GM23338 (cell line): ENCODE measurements around the gene MED12L. TPM values are rescaled to one million over a fixed set of nuclear protein-coding genes. Genes with fewer than 3 reads are reported as not detected.
"Not testable (repeated sequence)": the region's sequence is repeated elsewhere in the genome, so short reads cannot be mapped to it uniquely, and the experiment has no call there.

Experiments used
- ATAC-seq: fragments of 200-7000 bp; cut with Tn5 transposase; 3 replicates; pipeline ENCODE4 v1.9.1; 2020
- DNase-seq: peaks from one replicate; pipeline ENCODE4 v3.0.0-alpha.2; 2015; ENCODE audit warnings: low spot score
- H2AFZ ChIP-seq: fragments of 200-600 bp; sonication (generic); 2 replicates; pipeline ENCODE4 v1.8.0; 2016; ENCODE audit warnings: antibody characterized with exemption, mild to moderate bottlenecking, moderate library complexity
- H3F3A ChIP-seq: fragments of 200-600 bp; sonication (generic); replicated peaks from 2 replicates; pipeline ENCODE4 v1.8.0; 2017; ENCODE audit warnings: antibody characterized with exemption, mixed run types, low read depth
- H3K27ac ChIP-seq: fragments of 200-600 bp; sonication (generic); 2 replicates; pipeline ENCODE4 v1.6.1; 2016; ENCODE audit warnings: low read depth
- H3K27me3 ChIP-seq: fragments of 200-600 bp; sonication (generic); 2 replicates; pipeline ENCODE4 v1.8.0; 2016; ENCODE audit warnings: mild to moderate bottlenecking, mixed run types, moderate library complexity; ENCODE audit not compliant: insufficient read depth
- H3K36me3 ChIP-seq: fragments of 200-600 bp; sonication (generic); 2 replicates; pipeline ENCODE4 v1.8.0; 2016; ENCODE audit warnings: mild to moderate bottlenecking; ENCODE audit not compliant: insufficient read depth
- H3K4me1 ChIP-seq: fragments of 200-600 bp; sonication (generic); 2 replicates; pipeline ENCODE4 v1.8.0; 2016; ENCODE audit warnings: mild to moderate bottlenecking, moderate library complexity; ENCODE audit not compliant: insufficient read depth
- H3K4me2 ChIP-seq: fragments of 200-600 bp; sonication (generic); 2 replicates; pipeline ENCODE4 v1.7.1; 2017; ENCODE audit warnings: mixed run types
- H3K4me3 ChIP-seq: fragments of 200-600 bp; sonication (generic); 2 replicates; pipeline ENCODE4 v1.6.1; 2016; ENCODE audit warnings: mixed run types
- H3K79me2 ChIP-seq: fragments of 200-600 bp; sonication (generic); replicated peaks from 2 replicates; pipeline ENCODE4 v1.8.0; 2017; ENCODE audit warnings: mild to moderate bottlenecking; ENCODE audit not compliant: insufficient read depth
- H3K9me2 ChIP-seq: fragments of 200-600 bp; sonication (generic); 2 replicates; pipeline ENCODE4 v1.8.0; 2017; ENCODE audit not compliant: insufficient read depth
- H4K20me1 ChIP-seq: fragments of 200-600 bp; sonication (generic); replicated peaks from 2 replicates; pipeline ENCODE4 v1.8.0; 2017; ENCODE audit warnings: mild to moderate bottlenecking; ENCODE audit not compliant: insufficient read depth
- H3K27ac Mint-ChIP-seq: 2 replicates; pipeline ENCODE4 v1.8.0; 2020; ENCODE audit warnings: inconsistent platforms, mild to moderate bottlenecking, moderate library complexity, mixed read lengths
- H3K27me3 Mint-ChIP-seq: 3 replicates; pipeline ENCODE4 v1.8.0; 2022; ENCODE audit warnings: low read depth, mild to moderate bottlenecking, moderate library complexity, mixed read lengths, inconsistent platforms; ENCODE audit not compliant: insufficient read depth, poor library complexity
- H3K36me3 Mint-ChIP-seq: 3 replicates; pipeline ENCODE4 v1.8.0; 2021; ENCODE audit warnings: low read depth, mild to moderate bottlenecking, inconsistent platforms, moderate library complexity, mixed read lengths
- H3K4me1 Mint-ChIP-seq: 3 replicates; pipeline ENCODE4 v1.8.0; 2020; ENCODE audit warnings: mild to moderate bottlenecking, inconsistent platforms, mixed read lengths
- H3K4me3 Mint-ChIP-seq: 3 replicates; pipeline ENCODE4 v1.8.0; 2021; ENCODE audit warnings: moderate library complexity, mild to moderate bottlenecking, inconsistent platforms, mixed read lengths
- H3K9me3 Mint-ChIP-seq: 3 replicates; pipeline ENCODE4 v1.8.0; 2020; ENCODE audit warnings: moderate library complexity, mild to moderate bottlenecking, inconsistent platforms, mixed read lengths
- CREB1 ChIP-seq: fragments of 250-450 bp; sonication (Bioruptor Pico); IDR thresholded peaks from 2 replicates; pipeline ENCODE4 v1.5.0; 2020; ENCODE audit warnings: low read depth, mild to moderate bottlenecking, moderate library complexity
- JUNB ChIP-seq: IDR thresholded peaks from one replicate; pipeline ENCODE4 v1.6.1; 2016; ENCODE audit warnings: antibody characterized with exemption; ENCODE audit not compliant: unreplicated experiment
- NANOG ChIP-seq: IDR thresholded peaks from 2 replicates; pipeline ENCODE4 v1.6.1; 2016; ENCODE audit warnings: antibody characterized with exemption, borderline replicate concordance
- POLR2AphosphoS5 ChIP-seq: IDR thresholded peaks from 2 replicates; pipeline ENCODE4 v1.6.1; 2016; ENCODE audit warnings: antibody characterized with exemption, low read depth
- STAT1 ChIP-seq: IDR thresholded peaks from one replicate; pipeline ENCODE4 v1.6.1; 2016; ENCODE audit warnings: antibody characterized with exemption; ENCODE audit not compliant: unreplicated experiment
- ZNF114 ChIP-seq: fragments of 250-450 bp; sonication (Bioruptor Pico); IDR thresholded peaks from 2 replicates; pipeline ENCODE4 v1.5.0; 2020; ENCODE audit warnings: mild to moderate bottlenecking, moderate library complexity
- polyA plus RNA-seq: library from polyadenylated mRNA; unstranded; fragments of >200 nt; fragmentation: Nextera tagmentation; extraction: Ambion mirVana; gene quantifications from 2 replicates; pipeline ENCODE4 v1.2.1, GENCODE V29; 2016
- total RNA-seq: library from RNA; depleted of rRNA; stranded (reverse); fragments of >200 nt; shearing (Covaris generic); gene quantifications from 2 replicates; pipeline ENCODE4 v1.2.3, GENCODE V29; 2014
- TF ChIP-seq, protein P1 (sequence below): fragments of 250-450 bp; sonication (Bioruptor Pico); IDR thresholded peaks from 2 replicates; pipeline ENCODE4 v1.5.0; 2020; ENCODE audit warnings: mild to moderate bottlenecking, moderate library complexity
- TF ChIP-seq, protein P2 (sequence below), 2 experiments: fragments of 200-600 bp in 1 of 2; sonication (generic) in 1 of 2; conservative IDR thresholded peaks; 2 replicates each; pipeline versions ENCODE4 v1.5.1 to v1.6.1; 2016 to 2017; ENCODE audit warnings: antibody characterized with exemption in 2 of 2, low read depth in 2 of 2, mild to moderate bottlenecking in 2 of 2, moderate library complexity in 1 of 2
- TF ChIP-seq, protein P3 (sequence below): IDR thresholded peaks from 2 replicates; pipeline ENCODE4 v1.6.1; 2016; ENCODE audit warnings: antibody characterized with exemption
- TF ChIP-seq, protein P4 (sequence below): IDR thresholded peaks from one replicate; pipeline ENCODE4 v1.6.1; 2018; ENCODE audit warnings: antibody characterized with exemption; ENCODE audit not compliant: unreplicated experiment

Gene MED12L
- total and polyA plus RNA-seq, 2 experiments from 2014 or later: 5.7 to 25.0 TPM

DNA sequence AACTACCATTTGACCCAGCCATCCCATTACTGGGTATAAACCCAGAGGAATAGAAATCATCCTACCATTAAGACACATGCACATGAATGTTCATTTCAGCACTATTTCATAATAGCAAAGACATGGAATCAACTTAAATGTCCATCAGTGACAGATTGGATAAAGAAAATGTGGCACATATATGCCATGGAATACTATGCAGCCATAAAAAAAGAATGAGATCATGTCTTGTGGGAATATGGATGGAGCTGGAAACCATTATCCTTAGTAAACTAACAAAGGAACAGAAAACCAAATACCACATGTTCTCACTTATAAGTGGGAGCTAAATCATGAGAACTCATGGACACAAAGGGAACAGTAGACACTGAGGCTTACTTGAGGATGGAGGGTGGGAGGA is 146.9 kb downstream of the MED12L start:
- H3K4me1 Mint-ChIP-seq: peaks cover 46% of the 10 kb centered on the region
- not testable (repeated sequence) for H3K27me3 Mint-ChIP-seq, H3K36me3 ChIP-seq, DNase-seq, H3K4me3 Mint-ChIP-seq, ATAC-seq, H3F3A ChIP-seq, H4K20me1 ChIP-seq, H2AFZ ChIP-seq, H3K79me2 ChIP-seq, H3K27me3 ChIP-seq, H3K27ac ChIP-seq, H3K9me3 Mint-ChIP-seq, H3K27ac Mint-ChIP-seq, H3K9me2 ChIP-seq, H3K4me3 ChIP-seq, H3K4me2 ChIP-seq
- H3K4me1 ChIP-seq: peaks cover 45% of the 10 kb centered on the region
- H3K36me3 Mint-ChIP-seq: peaks cover 12% of the 10 kb centered on the region

DNA sequence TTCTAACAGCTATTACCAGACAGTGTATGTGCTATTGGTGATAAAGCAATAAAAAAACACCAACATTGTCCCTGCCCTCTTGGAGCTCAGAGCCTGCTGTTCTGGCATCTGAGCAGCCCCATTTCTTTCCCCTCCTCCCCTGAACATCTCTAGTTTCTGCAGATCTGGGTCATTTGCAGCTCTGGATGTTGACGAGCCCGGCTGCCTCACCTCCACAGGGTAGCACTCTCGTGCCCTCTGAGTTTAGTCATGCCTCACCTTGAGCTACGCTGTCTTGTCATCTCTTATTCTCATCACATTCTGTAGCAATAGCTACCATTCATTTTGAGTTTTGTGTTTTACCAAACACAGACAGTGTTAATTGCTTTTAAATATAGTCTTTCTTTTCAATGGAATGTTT is 147.5 kb downstream of the MED12L start:
- ATAC-seq: peak; percentile 46
- Mint-ChIP-seq H3K9me3 (no peaks in the 10 kb centered on the region), H3K27ac (no peak overlapping the region)
- TF ChIP-seq STAT1: no peak
- no peak for TF ChIP-seq JUNB
- TF ChIP-seq, protein P1, sequence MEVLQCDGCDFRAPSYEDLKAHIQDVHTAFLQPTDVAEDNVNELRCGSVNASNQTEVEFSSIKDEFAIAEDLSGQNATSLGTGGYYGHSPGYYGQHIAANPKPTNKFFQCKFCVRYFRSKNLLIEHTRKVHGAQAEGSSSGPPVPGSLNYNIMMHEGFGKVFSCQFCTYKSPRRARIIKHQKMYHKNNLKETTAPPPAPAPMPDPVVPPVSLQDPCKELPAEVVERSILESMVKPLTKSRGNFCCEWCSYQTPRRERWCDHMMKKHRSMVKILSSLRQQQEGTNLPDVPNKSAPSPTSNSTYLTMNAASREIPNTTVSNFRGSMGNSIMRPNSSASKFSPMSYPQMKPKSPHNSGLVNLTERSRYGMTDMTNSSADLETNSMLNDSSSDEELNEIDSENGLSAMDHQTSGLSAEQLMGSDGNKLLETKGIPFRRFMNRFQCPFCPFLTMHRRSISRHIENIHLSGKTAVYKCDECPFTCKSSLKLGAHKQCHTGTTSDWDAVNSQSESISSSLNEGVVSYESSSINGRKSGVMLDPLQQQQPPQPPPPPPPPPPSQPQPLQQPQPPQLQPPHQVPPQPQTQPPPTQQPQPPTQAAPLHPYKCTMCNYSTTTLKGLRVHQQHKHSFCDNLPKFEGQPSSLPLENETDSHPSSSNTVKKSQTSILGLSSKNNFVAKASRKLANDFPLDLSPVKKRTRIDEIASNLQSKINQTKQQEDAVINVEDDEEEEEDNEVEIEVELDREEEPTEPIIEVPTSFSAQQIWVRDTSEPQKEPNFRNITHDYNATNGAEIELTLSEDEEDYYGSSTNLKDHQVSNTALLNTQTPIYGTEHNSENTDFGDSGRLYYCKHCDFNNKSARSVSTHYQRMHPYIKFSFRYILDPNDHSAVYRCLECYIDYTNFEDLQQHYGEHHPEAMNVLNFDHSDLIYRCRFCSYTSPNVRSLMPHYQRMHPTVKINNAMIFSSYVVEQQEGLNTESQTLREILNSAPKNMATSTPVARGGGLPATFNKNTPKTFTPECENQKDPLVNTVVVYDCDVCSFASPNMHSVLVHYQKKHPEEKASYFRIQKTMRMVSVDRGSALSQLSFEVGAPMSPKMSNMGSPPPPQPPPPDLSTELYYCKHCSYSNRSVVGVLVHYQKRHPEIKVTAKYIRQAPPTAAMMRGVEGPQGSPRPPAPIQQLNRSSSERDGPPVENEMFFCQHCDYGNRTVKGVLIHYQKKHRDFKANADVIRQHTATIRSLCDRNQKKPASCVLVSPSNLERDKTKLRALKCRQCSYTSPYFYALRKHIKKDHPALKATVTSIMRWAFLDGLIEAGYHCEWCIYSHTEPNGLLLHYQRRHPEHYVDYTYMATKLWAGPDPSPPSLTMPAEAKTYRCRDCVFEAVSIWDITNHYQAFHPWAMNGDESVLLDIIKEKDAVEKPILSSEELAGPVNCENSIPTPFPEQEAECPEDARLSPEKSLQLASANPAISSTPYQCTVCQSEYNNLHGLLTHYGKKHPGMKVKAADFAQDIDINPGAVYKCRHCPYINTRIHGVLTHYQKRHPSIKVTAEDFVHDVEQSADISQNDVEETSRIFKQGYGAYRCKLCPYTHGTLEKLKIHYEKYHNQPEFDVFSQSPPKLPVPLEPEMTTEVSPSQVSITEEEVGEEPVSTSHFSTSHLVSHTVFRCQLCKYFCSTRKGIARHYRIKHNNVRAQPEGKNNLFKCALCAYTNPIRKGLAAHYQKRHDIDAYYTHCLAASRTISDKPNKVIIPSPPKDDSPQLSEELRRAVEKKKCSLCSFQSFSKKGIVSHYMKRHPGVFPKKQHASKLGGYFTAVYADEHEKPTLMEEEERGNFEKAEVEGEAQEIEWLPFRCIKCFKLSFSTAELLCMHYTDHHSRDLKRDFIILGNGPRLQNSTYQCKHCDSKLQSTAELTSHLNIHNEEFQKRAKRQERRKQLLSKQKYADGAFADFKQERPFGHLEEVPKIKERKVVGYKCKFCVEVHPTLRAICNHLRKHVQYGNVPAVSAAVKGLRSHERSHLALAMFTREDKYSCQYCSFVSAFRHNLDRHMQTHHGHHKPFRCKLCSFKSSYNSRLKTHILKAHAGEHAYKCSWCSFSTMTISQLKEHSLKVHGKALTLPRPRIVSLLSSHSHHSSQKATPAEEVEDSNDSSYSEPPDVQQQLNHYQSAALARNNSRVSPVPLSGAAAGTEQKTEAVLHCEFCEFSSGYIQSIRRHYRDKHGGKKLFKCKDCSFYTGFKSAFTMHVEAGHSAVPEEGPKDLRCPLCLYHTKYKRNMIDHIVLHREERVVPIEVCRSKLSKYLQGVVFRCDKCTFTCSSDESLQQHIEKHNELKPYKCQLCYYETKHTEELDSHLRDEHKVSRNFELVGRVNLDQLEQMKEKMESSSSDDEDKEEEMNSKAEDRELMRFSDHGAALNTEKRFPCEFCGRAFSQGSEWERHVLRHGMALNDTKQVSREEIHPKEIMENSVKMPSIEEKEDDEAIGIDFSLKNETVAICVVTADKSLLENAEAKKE (CRISPR knock-in tag): no peak
- no peak for TF ChIP-seq ZNF114 (CRISPR knock-in tag)
- no peak for TF ChIP-seq POLR2AphosphoS5
- TF ChIP-seq, protein P2, sequence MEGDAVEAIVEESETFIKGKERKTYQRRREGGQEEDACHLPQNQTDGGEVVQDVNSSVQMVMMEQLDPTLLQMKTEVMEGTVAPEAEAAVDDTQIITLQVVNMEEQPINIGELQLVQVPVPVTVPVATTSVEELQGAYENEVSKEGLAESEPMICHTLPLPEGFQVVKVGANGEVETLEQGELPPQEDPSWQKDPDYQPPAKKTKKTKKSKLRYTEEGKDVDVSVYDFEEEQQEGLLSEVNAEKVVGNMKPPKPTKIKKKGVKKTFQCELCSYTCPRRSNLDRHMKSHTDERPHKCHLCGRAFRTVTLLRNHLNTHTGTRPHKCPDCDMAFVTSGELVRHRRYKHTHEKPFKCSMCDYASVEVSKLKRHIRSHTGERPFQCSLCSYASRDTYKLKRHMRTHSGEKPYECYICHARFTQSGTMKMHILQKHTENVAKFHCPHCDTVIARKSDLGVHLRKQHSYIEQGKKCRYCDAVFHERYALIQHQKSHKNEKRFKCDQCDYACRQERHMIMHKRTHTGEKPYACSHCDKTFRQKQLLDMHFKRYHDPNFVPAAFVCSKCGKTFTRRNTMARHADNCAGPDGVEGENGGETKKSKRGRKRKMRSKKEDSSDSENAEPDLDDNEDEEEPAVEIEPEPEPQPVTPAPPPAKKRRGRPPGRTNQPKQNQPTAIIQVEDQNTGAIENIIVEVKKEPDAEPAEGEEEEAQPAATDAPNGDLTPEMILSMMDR (conservative IDR thresholded peaks at IDR 0.05; ENCODE audit: low read depth in 2 of 2): no peak
- no peak for TF ChIP-seq NANOG
- TF ChIP-seq CREB1 (CRISPR knock-in tag): no peak
- TF ChIP-seq, protein P3, sequence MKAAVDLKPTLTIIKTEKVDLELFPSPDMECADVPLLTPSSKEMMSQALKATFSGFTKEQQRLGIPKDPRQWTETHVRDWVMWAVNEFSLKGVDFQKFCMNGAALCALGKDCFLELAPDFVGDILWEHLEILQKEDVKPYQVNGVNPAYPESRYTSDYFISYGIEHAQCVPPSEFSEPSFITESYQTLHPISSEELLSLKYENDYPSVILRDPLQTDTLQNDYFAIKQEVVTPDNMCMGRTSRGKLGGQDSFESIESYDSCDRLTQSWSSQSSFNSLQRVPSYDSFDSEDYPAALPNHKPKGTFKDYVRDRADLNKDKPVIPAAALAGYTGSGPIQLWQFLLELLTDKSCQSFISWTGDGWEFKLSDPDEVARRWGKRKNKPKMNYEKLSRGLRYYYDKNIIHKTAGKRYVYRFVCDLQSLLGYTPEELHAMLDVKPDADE: no peak
- TF ChIP-seq, protein P4, sequence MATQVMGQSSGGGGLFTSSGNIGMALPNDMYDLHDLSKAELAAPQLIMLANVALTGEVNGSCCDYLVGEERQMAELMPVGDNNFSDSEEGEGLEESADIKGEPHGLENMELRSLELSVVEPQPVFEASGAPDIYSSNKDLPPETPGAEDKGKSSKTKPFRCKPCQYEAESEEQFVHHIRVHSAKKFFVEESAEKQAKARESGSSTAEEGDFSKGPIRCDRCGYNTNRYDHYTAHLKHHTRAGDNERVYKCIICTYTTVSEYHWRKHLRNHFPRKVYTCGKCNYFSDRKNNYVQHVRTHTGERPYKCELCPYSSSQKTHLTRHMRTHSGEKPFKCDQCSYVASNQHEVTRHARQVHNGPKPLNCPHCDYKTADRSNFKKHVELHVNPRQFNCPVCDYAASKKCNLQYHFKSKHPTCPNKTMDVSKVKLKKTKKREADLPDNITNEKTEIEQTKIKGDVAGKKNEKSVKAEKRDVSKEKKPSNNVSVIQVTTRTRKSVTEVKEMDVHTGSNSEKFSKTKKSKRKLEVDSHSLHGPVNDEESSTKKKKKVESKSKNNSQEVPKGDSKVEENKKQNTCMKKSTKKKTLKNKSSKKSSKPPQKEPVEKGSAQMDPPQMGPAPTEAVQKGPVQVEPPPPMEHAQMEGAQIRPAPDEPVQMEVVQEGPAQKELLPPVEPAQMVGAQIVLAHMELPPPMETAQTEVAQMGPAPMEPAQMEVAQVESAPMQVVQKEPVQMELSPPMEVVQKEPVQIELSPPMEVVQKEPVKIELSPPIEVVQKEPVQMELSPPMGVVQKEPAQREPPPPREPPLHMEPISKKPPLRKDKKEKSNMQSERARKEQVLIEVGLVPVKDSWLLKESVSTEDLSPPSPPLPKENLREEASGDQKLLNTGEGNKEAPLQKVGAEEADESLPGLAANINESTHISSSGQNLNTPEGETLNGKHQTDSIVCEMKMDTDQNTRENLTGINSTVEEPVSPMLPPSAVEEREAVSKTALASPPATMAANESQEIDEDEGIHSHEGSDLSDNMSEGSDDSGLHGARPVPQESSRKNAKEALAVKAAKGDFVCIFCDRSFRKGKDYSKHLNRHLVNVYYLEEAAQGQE: no peak

More for the DNA sequence above, 147.5 kb downstream of the MED12L start:
- Histone ChIP-seq H3K27ac (no peak overlapping the region), H3K4me2 (no peak overlapping the region), H3K79me2 (no peaks in the 10 kb centered on the region; the same call in 1 of the 2 replicates), H3F3A (no peaks in the 10 kb centered on the region), H4K20me1 (no peaks in the 10 kb centered on the region), H3K4me1 (peaks cover 43% of the 10 kb centered on the region), H3K27me3 (no peaks in the 10 kb centered on the region), H3K4me3 (no peak overlapping the region), H2AFZ (no peak overlapping the region), H3K9me2 (no peaks in the 10 kb centered on the region; the same call in 1 of the 2 replicates), H3K36me3 (peaks cover 5% of the 10 kb centered on the region; the same call in 1 of the 2 replicates)
- Mint-ChIP-seq H3K4me1 (peaks cover 42% of the 10 kb centered on the region), H3K36me3 (peaks cover 12% of the 10 kb centered on the region), H3K4me3 (no peak overlapping the region), H3K27me3 (no peaks in the 10 kb centered on the region)
- DNase-seq: no peak
